ENCODE measurements around the gene SIL1. TPM values are rescaled to one million over a fixed set of nuclear protein-coding genes. Genes with fewer than 3 reads are reported as not detected.

The SIL1 gene
- polyA plus RNA-seq, 2 of the 4 experiments (the other 2 are of a cell fraction), result 27.6 to 45.5 TPM

DNA sequence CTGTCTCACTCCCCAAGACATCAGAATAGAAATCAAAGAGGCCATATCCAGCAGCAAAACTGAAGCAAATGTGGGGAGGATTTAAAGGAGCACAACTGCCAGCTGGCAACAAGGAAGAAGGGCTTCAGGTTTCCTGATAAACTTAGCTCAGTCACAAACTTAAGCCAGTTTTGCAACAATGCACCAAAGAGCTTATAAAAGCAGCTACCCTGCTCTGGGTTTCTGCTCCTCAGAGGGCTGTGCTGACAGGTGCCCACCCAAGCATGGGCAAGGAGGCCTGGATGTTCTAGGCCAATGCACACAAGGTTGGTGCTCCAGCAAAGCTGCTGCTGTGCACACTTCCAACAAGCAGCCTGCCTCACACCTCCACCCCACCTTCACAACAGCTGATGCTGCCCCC is 132.9 kb downstream of the SIL1 start:
- CTCF ChIA-PET, result interaction anchor here (1.1 to 1.3 kb wide), 2 partner anchors 11 to 14 kb away, joined by 3 read pairs; no protein-coding TSS in a partner anchor
- POLR2A ChIA-PET, result no interaction called here
- Histone ChIP-seq H3K27ac (no peak overlapping the region), H3K4me1 (peaks cover 39% of the 10 kb centered on the region), H3K4me3 (no peak overlapping the region), H3K4me2 (peak overlapping the region; percentile 7; the same call in 1 of the 3 replicates), H3K9me3 (no peaks in the 10 kb centered on the region)
- ATAC-seq (no peak), DNase-seq (ENCODE audit: low read depth in 1 of 2, low spot score in 1 of 2) (no peak), FAIRE-seq (no peak)
- TF ChIP-seq POLR2AphosphoS2 (conservative IDR thresholded peaks at IDR 0.05; ENCODE audit: low read length) (no peak), RARB (CRISPR knock-in tag; IDR thresholded peaks at IDR 0.05) (no peak), EHMT2 (IDR thresholded peaks at IDR 0.05; ENCODE audit: low read depth) (no peak), HOXB5 (CRISPR knock-in tag; IDR thresholded peaks at IDR 0.05) (no peak), HDAC2 (IDR thresholded peaks at IDR 0.05) (no peak), HOXB13 (CRISPR knock-in tag; IDR thresholded peaks at IDR 0.05; ENCODE audit: low read depth) (no peak), NPAS2 (CRISPR knock-in tag; IDR thresholded peaks at IDR 0.05; ENCODE audit: borderline replicate concordance) (no peak), NFE2L2 (conservative IDR thresholded peaks at IDR 0.05; ENCODE audit: low read length) (no peak), JUNB (IDR thresholded peaks at IDR 0.05) (no peak), CHD4 (IDR thresholded peaks at IDR 0.05; ENCODE audit: borderline replicate concordance) (no peak), TFCP2L1 (CRISPR knock-in tag; IDR thresholded peaks at IDR 0.05) (no peak), GATA3 (IDR thresholded peaks at IDR 0.05; ENCODE audit: borderline replicate concordance) (no peak), CBX8 (IDR thresholded peaks at IDR 0.05) (no peak), RCOR1 (IDR thresholded peaks at IDR 0.05; ENCODE audit: low read depth, low read length) (no peak), FOXS1 (CRISPR knock-in tag; IDR thresholded peaks at IDR 0.05) (no peak), RNF2 (IDR thresholded peaks at IDR 0.05; ENCODE audit: borderline replicate concordance, low read depth) (no peak), EP300 (IDR thresholded peaks at IDR 0.05) (no peak)
- TF ChIP-seq, protein P1, sequence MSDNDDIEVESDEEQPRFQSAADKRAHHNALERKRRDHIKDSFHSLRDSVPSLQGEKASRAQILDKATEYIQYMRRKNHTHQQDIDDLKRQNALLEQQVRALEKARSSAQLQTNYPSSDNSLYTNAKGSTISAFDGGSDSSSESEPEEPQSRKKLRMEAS (IDR thresholded peaks at IDR 0.05), result no peak
- TF ChIP-seq, protein P2, sequence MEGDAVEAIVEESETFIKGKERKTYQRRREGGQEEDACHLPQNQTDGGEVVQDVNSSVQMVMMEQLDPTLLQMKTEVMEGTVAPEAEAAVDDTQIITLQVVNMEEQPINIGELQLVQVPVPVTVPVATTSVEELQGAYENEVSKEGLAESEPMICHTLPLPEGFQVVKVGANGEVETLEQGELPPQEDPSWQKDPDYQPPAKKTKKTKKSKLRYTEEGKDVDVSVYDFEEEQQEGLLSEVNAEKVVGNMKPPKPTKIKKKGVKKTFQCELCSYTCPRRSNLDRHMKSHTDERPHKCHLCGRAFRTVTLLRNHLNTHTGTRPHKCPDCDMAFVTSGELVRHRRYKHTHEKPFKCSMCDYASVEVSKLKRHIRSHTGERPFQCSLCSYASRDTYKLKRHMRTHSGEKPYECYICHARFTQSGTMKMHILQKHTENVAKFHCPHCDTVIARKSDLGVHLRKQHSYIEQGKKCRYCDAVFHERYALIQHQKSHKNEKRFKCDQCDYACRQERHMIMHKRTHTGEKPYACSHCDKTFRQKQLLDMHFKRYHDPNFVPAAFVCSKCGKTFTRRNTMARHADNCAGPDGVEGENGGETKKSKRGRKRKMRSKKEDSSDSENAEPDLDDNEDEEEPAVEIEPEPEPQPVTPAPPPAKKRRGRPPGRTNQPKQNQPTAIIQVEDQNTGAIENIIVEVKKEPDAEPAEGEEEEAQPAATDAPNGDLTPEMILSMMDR (IDR thresholded peaks at IDR 0.05), result no peak

DNA sequence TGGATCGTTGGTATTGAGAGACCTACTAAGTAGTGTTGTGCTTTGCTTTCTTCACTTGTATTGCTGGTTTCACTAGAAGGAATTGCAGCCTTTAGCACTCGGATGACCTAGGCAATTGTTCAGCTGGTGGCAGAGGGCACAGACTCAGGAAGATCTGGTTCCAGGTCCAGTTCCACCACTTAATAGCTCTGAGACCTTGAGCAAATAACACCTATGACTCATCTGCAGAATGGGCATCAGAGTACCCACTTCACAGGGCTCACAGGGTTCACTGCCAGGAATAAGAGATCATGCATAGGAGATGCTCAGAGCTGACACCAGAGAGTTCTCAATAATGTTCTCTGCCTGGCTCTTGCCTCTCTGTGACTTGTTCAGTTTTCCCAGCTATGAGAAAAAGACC is 133.6 kb downstream of the SIL1 start:
- ChIA-PET POLR2A (no interaction called here), CTCF (interaction anchor here (1.0 to 1.3 kb wide), 3 partner anchors 11 to 39 kb away, joined by 3 read pairs; no protein-coding TSS in a partner anchor)
- H3K9me3 ChIP-seq, result no peaks in the 10 kb centered on the region
- H3K27ac ChIP-seq, result no peak overlapping the region
- H3K4me3 ChIP-seq, result no peak overlapping the region
- TF ChIP-seq NR3C1 (IDR thresholded peaks at IDR 0.05) (no peak), FOSL2 (IDR thresholded peaks at IDR 0.05) (no peak), FOSL2 (CRISPR knock-in tag; IDR thresholded peaks at IDR 0.05) (peak; percentile 41), ZNF302 (CRISPR knock-in tag; IDR thresholded peaks at IDR 0.05) (no peak), SMC3 (IDR thresholded peaks at IDR 0.05) (no peak), KDM5A (IDR thresholded peaks at IDR 0.05) (no peak), POLR2AphosphoS2 (conservative IDR thresholded peaks at IDR 0.05; ENCODE audit: low read length) (no peak)
- TF ChIP-seq, protein P2 (IDR thresholded peaks at IDR 0.05), result no peak
- TF ChIP-seq, protein P3, sequence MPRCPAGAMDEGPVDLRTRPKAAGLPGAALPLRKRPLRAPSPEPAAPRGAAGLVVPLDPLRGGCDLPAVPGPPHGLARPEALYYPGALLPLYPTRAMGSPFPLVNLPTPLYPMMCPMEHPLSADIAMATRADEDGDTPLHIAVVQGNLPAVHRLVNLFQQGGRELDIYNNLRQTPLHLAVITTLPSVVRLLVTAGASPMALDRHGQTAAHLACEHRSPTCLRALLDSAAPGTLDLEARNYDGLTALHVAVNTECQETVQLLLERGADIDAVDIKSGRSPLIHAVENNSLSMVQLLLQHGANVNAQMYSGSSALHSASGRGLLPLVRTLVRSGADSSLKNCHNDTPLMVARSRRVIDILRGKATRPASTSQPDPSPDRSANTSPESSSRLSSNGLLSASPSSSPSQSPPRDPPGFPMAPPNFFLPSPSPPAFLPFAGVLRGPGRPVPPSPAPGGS (IDR thresholded peaks at IDR 0.05), result no peak
- 62% methylated on average over 2 of the region's 2 CpGs for WGBS (ENCODE audit: missing lambda C conversion rate)
- ATAC-seq (peak; percentile 52 to 53; a peak in 4 of 6 replicates), DNase-seq (ENCODE audit: low read depth in 1 of 2, low spot score in 1 of 2) (no peak), FAIRE-seq (no peak)
- H3K4me1 ChIP-seq, result peaks cover 39% of the 10 kb centered on the region
- peak overlapping the region; percentile 20 for H3K4me2 ChIP-seq

All from A549 (cell line).